Prostate gland (tissue), 2 donors: Measurements from ENCODE around the gene NETO2.

Experiments
- POLR2A ChIP-seq: fragments of 450-650 bp; IDR thresholded peaks from one replicate; pipeline ENCODE4 v1.6.1; 2016; ENCODE audit warnings: antibody characterized with exemption, mild to moderate bottlenecking
- TF ChIP-seq, protein P1 (sequence below), 4 experiments: fragments of 200-600 bp in 2 of 4; fragments of 450-650 bp in 2 of 4; sonication (generic) in 2 of 4; IDR thresholded peaks; 1 replicate in 3 of 4; 2 replicates in 1 of 4; pipeline ENCODE4 v1.5.1; 2016 to 2019; ENCODE audit warnings: antibody characterized with exemption in 4 of 4, mild to moderate bottlenecking in 2 of 4, moderate library complexity in 2 of 4

DNA sequence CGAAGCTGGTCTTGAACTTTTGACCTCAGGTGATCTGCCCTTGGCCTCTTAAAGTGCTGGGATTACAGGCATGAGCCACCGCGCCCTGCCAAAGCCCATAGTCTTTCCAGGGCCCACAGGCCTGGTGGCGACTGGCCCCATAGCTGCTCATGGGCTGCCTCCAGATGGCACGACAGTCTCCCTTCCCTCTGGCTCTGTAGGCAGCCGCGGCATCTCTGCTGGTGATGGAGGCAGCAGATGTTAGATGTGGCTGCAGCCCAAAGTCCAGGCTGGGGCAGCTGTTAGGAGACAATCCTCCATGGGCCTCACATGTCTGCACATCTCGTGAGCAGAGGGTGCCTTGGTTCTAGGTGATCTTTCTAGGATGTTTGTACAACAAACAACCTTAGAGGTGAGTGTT, 100.5 kb downstream of the NETO2 start:
- TF ChIP-seq, protein P1, sequence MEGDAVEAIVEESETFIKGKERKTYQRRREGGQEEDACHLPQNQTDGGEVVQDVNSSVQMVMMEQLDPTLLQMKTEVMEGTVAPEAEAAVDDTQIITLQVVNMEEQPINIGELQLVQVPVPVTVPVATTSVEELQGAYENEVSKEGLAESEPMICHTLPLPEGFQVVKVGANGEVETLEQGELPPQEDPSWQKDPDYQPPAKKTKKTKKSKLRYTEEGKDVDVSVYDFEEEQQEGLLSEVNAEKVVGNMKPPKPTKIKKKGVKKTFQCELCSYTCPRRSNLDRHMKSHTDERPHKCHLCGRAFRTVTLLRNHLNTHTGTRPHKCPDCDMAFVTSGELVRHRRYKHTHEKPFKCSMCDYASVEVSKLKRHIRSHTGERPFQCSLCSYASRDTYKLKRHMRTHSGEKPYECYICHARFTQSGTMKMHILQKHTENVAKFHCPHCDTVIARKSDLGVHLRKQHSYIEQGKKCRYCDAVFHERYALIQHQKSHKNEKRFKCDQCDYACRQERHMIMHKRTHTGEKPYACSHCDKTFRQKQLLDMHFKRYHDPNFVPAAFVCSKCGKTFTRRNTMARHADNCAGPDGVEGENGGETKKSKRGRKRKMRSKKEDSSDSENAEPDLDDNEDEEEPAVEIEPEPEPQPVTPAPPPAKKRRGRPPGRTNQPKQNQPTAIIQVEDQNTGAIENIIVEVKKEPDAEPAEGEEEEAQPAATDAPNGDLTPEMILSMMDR (IDR thresholded peaks at IDR 0.05): no peak
- no peak for TF ChIP-seq POLR2A
